GM23338 (cell line): ENCODE measurements around the gene TMEM125. TPM values are rescaled to one million over a fixed set of nuclear protein-coding genes. Genes with fewer than 3 reads are reported as not detected.
A peak's percentile ranks its signal among the peaks of the same experiment; 100 is the strongest.

ENCODE experiments used
- ATAC-seq: fragments of 200-7000 bp; cut with Tn5 transposase; 3 replicates; pipeline ENCODE4 v1.9.1; 2020
- DNase-seq: peaks from one replicate; pipeline ENCODE4 v3.0.0-alpha.2; 2015; ENCODE audit warnings: low spot score
- H2AFZ ChIP-seq: fragments of 200-600 bp; sonication (generic); 2 replicates; pipeline ENCODE4 v1.8.0; 2016; ENCODE audit warnings: antibody characterized with exemption, mild to moderate bottlenecking, moderate library complexity
- H3F3A ChIP-seq: fragments of 200-600 bp; sonication (generic); replicated peaks from 2 replicates; pipeline ENCODE4 v1.8.0; 2017; ENCODE audit warnings: antibody characterized with exemption, mixed run types, low read depth
- H3K27ac ChIP-seq: fragments of 200-600 bp; sonication (generic); 2 replicates; pipeline ENCODE4 v1.6.1; 2016; ENCODE audit warnings: low read depth
- H3K27me3 ChIP-seq: fragments of 200-600 bp; sonication (generic); 2 replicates; pipeline ENCODE4 v1.8.0; 2016; ENCODE audit warnings: mild to moderate bottlenecking, mixed run types, moderate library complexity; ENCODE audit not compliant: insufficient read depth
- H3K36me3 ChIP-seq: fragments of 200-600 bp; sonication (generic); 2 replicates; pipeline ENCODE4 v1.8.0; 2016; ENCODE audit warnings: mild to moderate bottlenecking; ENCODE audit not compliant: insufficient read depth
- H3K4me1 ChIP-seq: fragments of 200-600 bp; sonication (generic); 2 replicates; pipeline ENCODE4 v1.8.0; 2016; ENCODE audit warnings: mild to moderate bottlenecking, moderate library complexity; ENCODE audit not compliant: insufficient read depth
- H3K4me2 ChIP-seq: fragments of 200-600 bp; sonication (generic); 2 replicates; pipeline ENCODE4 v1.7.1; 2017; ENCODE audit warnings: mixed run types
- H3K4me3 ChIP-seq: fragments of 200-600 bp; sonication (generic); 2 replicates; pipeline ENCODE4 v1.6.1; 2016; ENCODE audit warnings: mixed run types
- H3K79me2 ChIP-seq: fragments of 200-600 bp; sonication (generic); replicated peaks from 2 replicates; pipeline ENCODE4 v1.8.0; 2017; ENCODE audit warnings: mild to moderate bottlenecking; ENCODE audit not compliant: insufficient read depth
- H3K9me2 ChIP-seq: fragments of 200-600 bp; sonication (generic); 2 replicates; pipeline ENCODE4 v1.8.0; 2017; ENCODE audit not compliant: insufficient read depth
- H4K20me1 ChIP-seq: fragments of 200-600 bp; sonication (generic); replicated peaks from 2 replicates; pipeline ENCODE4 v1.8.0; 2017; ENCODE audit warnings: mild to moderate bottlenecking; ENCODE audit not compliant: insufficient read depth
- H3K27ac Mint-ChIP-seq: 2 replicates; pipeline ENCODE4 v1.8.0; 2020; ENCODE audit warnings: inconsistent platforms, mild to moderate bottlenecking, moderate library complexity, mixed read lengths
- H3K27me3 Mint-ChIP-seq: 3 replicates; pipeline ENCODE4 v1.8.0; 2022; ENCODE audit warnings: low read depth, mild to moderate bottlenecking, moderate library complexity, mixed read lengths, inconsistent platforms; ENCODE audit not compliant: insufficient read depth, poor library complexity
- H3K36me3 Mint-ChIP-seq: 3 replicates; pipeline ENCODE4 v1.8.0; 2021; ENCODE audit warnings: low read depth, mild to moderate bottlenecking, inconsistent platforms, moderate library complexity, mixed read lengths
- H3K4me1 Mint-ChIP-seq: 3 replicates; pipeline ENCODE4 v1.8.0; 2020; ENCODE audit warnings: mild to moderate bottlenecking, inconsistent platforms, mixed read lengths
- H3K4me3 Mint-ChIP-seq: 3 replicates; pipeline ENCODE4 v1.8.0; 2021; ENCODE audit warnings: moderate library complexity, mild to moderate bottlenecking, inconsistent platforms, mixed read lengths
- H3K9me3 Mint-ChIP-seq: 3 replicates; pipeline ENCODE4 v1.8.0; 2020; ENCODE audit warnings: moderate library complexity, mild to moderate bottlenecking, inconsistent platforms, mixed read lengths
- CREB1 ChIP-seq: fragments of 250-450 bp; sonication (Bioruptor Pico); IDR thresholded peaks from 2 replicates; pipeline ENCODE4 v1.5.0; 2020; ENCODE audit warnings: low read depth, mild to moderate bottlenecking, moderate library complexity
- CTCF ChIP-seq, 2 experiments: fragments of 200-600 bp in 1 of 2; sonication (generic) in 1 of 2; conservative IDR thresholded peaks; 2 replicates each; pipeline versions ENCODE4 v1.5.1 to v1.6.1; 2016 to 2017; ENCODE audit warnings: antibody characterized with exemption in 2 of 2, low read depth in 2 of 2, mild to moderate bottlenecking in 2 of 2, moderate library complexity in 1 of 2
- EZH2phosphoT487 ChIP-seq: fragments of 200-600 bp; sonication (generic); IDR thresholded peaks from one replicate; pipeline ENCODE4 v1.8.1; 2018; ENCODE audit warnings: antibody characterized with exemption; ENCODE audit not compliant: unreplicated experiment
- JUNB ChIP-seq: IDR thresholded peaks from one replicate; pipeline ENCODE4 v1.6.1; 2016; ENCODE audit warnings: antibody characterized with exemption; ENCODE audit not compliant: unreplicated experiment
- NANOG ChIP-seq: IDR thresholded peaks from 2 replicates; pipeline ENCODE4 v1.6.1; 2016; ENCODE audit warnings: antibody characterized with exemption, borderline replicate concordance
- STAT1 ChIP-seq: IDR thresholded peaks from one replicate; pipeline ENCODE4 v1.6.1; 2016; ENCODE audit warnings: antibody characterized with exemption; ENCODE audit not compliant: unreplicated experiment
- ZNF114 ChIP-seq: fragments of 250-450 bp; sonication (Bioruptor Pico); IDR thresholded peaks from 2 replicates; pipeline ENCODE4 v1.5.0; 2020; ENCODE audit warnings: mild to moderate bottlenecking, moderate library complexity
- ZNF462 ChIP-seq: fragments of 250-450 bp; sonication (Bioruptor Pico); IDR thresholded peaks from 2 replicates; pipeline ENCODE4 v1.5.0; 2020; ENCODE audit warnings: mild to moderate bottlenecking, moderate library complexity
- polyA plus RNA-seq: library from polyadenylated mRNA; unstranded; fragments of >200 nt; fragmentation: Nextera tagmentation; extraction: Ambion mirVana; gene quantifications from 2 replicates; pipeline ENCODE4 v1.2.1, GENCODE V29; 2016
- total RNA-seq: library from RNA; depleted of rRNA; stranded (reverse); fragments of >200 nt; shearing (Covaris generic); gene quantifications from 2 replicates; pipeline ENCODE4 v1.2.3, GENCODE V29; 2014

Gene TMEM125
- total and polyA plus RNA-seq, 2 experiments from 2014 or later: 16.8 to 39.3 TPM

- Histone ChIP-seq H4K20me1 (no peaks in the 10 kb centered on the region), H3K4me3 (no peak overlapping the region; the same call in 1 of the 2 replicates), H3K4me2 (no peak overlapping the region), H3K4me1 (no peaks in the 10 kb centered on the region), H2AFZ (no peak overlapping the region), H3K27me3 (no peaks in the 10 kb centered on the region), H3K79me2 (no peaks in the 10 kb centered on the region), H3K27ac (no peak overlapping the region), H3K36me3 (no peaks in the 10 kb centered on the region; the same call in 1 of the 2 replicates), H3K9me2 (peaks cover 4% of the 10 kb centered on the region; the same call in 1 of the 2 replicates), H3F3A (no peaks in the 10 kb centered on the region)
- ATAC-seq (no peak), DNase-seq (peak; percentile 35)
- Mint-ChIP-seq H3K4me1 (no peaks in the 10 kb centered on the region), H3K27me3 (peaks cover 6% of the 10 kb centered on the region), H3K27ac (no peak overlapping the region), H3K9me3 (peaks cover 70% of the 10 kb centered on the region), H3K4me3 (no peak overlapping the region), H3K36me3 (peaks cover 14% of the 10 kb centered on the region; the same call in 2 of the 3 replicates)
- no peak for TF ChIP-seq CREB1 (CRISPR knock-in tag)
- TF ChIP-seq STAT1: no peak
- TF ChIP-seq JUNB: no peak
- TF ChIP-seq CTCF (conservative IDR thresholded peaks at IDR 0.05; ENCODE audit: low read depth in 2 of 2): no peak
- TF ChIP-seq ZNF114 (CRISPR knock-in tag): no peak
- no peak for TF ChIP-seq NANOG
- no peak for TF ChIP-seq ZNF462
- TF ChIP-seq EZH2phosphoT487: no peak
These were observed 22.4 kb upstream of the TMEM125 start for GRCh38 chr1:43247256-43247921.
